ENCODE measurements around the gene STIP1.

Gene STIP1

DNA sequence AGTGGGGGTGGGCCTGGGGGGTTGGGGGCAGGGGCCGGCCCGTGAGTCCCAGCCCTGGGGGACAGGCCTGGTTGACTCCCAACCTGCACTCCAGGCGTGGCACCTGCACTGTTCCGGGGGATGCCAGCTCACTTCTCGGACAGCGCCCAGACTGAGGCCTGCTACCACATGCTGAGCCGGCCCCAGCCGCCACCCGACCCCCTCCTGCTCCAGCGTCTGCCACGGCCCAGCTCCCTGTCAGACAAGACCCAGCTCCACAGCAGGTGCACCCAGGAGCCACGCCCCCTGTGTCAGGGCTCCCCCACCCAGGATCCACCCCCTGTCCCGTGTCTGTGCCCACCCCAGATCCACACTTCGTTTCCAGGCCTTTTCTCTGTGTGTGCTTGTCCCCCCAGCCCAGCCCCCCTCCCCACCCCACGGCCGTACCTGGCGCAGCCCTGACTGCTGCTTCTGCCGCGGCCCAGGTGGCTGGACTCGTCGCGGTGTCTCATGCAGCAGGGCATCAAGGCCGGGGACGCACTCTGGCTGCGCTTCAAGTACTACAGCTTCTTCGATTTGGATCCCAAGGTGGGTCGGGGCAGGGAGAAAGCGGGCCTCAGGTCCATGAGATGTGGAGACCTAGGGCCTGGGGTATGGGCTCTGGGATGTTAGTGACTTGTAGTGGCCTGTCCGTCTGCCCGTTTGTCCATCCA lies 25.4 kb downstream of the STIP1 start:
- no peak overlapping the region for H3K4me3 ChIP-seq (ENCODE audit: low read length)
- H3K9me3 ChIP-seq (ENCODE audit: control insufficient read depth, insufficient read depth, low read length): no peaks in the 10 kb centered on the region
- DNase-seq (ENCODE audit: low read depth, low spot score): no peak
- WGBS (ENCODE audit: insufficient coverage, insufficient read length): no CpG with 5 or more reads among the region's 30 CpGs
- no peaks in the 10 kb centered on the region for H3K27me3 ChIP-seq (ENCODE audit: control insufficient read depth, insufficient read depth, low read length)
- peaks cover 9% of the 10 kb centered on the region for H3K36me3 ChIP-seq (ENCODE audit: control insufficient read depth, insufficient read depth, low read length)
- no peak overlapping the region for H3K27ac ChIP-seq (ENCODE audit: low read length)
- peaks cover 2% of the 10 kb centered on the region; the same call in 1 of the 2 replicates for H3K4me1 ChIP-seq (ENCODE audit: control insufficient read depth, insufficient read depth, low read length)

DNA sequence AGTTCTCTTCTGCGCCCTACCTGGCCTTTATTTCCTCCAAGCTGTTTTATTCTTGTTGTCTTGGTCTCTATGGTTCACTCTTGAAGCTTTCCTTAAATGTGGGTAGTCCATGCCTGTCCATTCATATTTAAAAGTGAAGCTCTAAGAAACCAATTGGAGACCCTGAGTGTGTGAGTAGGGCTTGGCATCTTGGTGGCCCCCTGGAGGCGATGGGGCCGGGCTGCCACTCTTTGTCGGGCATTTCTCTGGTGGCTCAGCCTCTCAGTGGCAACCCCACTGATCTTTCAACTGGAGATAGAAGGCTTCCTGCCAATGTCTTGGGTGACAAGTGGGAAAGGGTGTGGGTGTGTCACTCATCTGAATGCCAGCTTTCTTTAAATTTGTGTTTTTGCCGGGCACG lies 30.9 kb downstream of the STIP1 start:
- no CpG with 5 or more reads among the region's 6 CpGs for WGBS (ENCODE audit: insufficient coverage, insufficient read length)
- no peak for DNase-seq (ENCODE audit: low read depth, low spot score)
- H3K27me3 ChIP-seq (ENCODE audit: control insufficient read depth, insufficient read depth, low read length): no peaks in the 10 kb centered on the region
- peaks cover 16% of the 10 kb centered on the region; the same call in 1 of the 2 replicates for H3K36me3 ChIP-seq (ENCODE audit: control insufficient read depth, insufficient read depth, low read length)
- no peaks in the 10 kb centered on the region; the same call in 1 of the 2 replicates for H3K4me1 ChIP-seq (ENCODE audit: control insufficient read depth, insufficient read depth, low read length)
- no peaks in the 10 kb centered on the region for H3K9me3 ChIP-seq (ENCODE audit: control insufficient read depth, insufficient read depth, low read length)
- H3K27ac ChIP-seq (ENCODE audit: low read length): no peak overlapping the region
- no peak overlapping the region for H3K4me3 ChIP-seq (ENCODE audit: low read length)

DNA sequence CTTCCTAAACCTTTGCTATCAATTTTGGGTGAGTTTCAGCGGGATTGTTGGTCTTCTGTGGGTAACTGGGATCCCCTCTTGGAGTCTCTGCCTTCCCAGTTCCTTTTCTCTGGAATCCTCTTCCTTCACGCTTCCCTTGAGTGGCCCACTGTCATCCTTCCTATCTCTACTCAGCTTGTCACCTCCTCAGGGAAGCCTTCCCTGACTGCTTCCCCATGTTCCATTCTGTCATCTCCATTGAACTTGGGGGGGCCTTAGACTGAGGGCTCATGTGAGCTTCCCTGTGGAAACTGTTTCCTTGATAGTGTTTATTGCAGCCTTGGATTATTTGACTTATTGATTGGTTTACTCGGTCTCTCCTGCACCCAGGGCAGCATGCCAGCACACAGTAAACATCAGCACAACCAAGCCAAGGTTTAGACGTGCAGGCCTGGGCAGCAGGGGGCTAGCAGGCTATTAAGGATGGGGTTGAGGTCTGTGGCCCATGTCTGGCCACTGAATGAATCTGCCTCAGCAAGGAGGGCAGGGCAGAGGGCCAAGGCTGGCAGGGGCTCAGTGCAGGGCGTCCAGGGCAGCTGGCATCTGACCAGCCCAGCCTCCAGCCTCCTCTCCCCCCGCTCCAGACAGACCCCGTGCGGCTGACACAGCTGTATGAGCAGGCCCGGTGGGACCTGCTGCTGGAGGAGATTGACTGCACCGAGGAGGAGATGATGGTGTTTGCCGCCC lies 32.8 kb downstream of the STIP1 start:
- H3K9me3 ChIP-seq (ENCODE audit: control insufficient read depth, insufficient read depth, low read length): no peaks in the 10 kb centered on the region
- H3K4me1 ChIP-seq (ENCODE audit: control insufficient read depth, insufficient read depth, low read length): no peaks in the 10 kb centered on the region; the same call in 1 of the 2 replicates
- WGBS (ENCODE audit: insufficient coverage, insufficient read length): no CpG with 5 or more reads among the region's 11 CpGs
- H3K27me3 ChIP-seq (ENCODE audit: control insufficient read depth, insufficient read depth, low read length): no peaks in the 10 kb centered on the region
- H3K36me3 ChIP-seq (ENCODE audit: control insufficient read depth, insufficient read depth, low read length): peaks cover 16% of the 10 kb centered on the region; the same call in 1 of the 2 replicates
- H3K4me3 ChIP-seq (ENCODE audit: low read length): no peak overlapping the region
- DNase-seq (ENCODE audit: low read depth, low spot score): no peak
- H3K27ac ChIP-seq (ENCODE audit: low read length): no peak overlapping the region

DNA sequence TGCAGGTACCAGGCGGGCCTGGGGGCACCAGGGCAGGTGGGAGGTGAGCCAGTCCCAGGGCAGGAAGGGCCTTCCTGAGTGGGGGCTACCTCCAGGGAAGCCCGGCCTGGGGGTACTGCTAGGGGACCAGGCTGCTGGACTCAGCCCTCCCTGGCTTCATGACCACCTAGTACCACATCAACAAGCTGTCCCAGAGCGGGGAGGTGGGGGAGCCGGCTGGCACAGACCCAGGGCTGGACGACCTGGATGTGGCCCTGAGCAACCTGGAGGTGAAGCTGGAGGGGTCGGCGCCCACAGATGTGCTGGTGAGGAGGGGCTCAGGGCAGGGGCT lies 33.3 kb downstream of the STIP1 start:
- Histone ChIP-seq H3K9me3 (ENCODE audit: control insufficient read depth, insufficient read depth, low read length) (no peaks in the 10 kb centered on the region), H3K4me1 (ENCODE audit: control insufficient read depth, insufficient read depth, low read length) (no peaks in the 10 kb centered on the region; the same call in 1 of the 2 replicates), H3K36me3 (ENCODE audit: control insufficient read depth, insufficient read depth, low read length) (peaks cover 16% of the 10 kb centered on the region; the same call in 1 of the 2 replicates), H3K27me3 (ENCODE audit: control insufficient read depth, insufficient read depth, low read length) (no peaks in the 10 kb centered on the region), H3K4me3 (ENCODE audit: low read length) (no peak overlapping the region), H3K27ac (ENCODE audit: low read length) (no peak overlapping the region)
- no CpG with 5 or more reads among the region's 7 CpGs for WGBS (ENCODE audit: insufficient coverage, insufficient read length)
- DNase-seq (ENCODE audit: low read depth, low spot score): no peak

DNA sequence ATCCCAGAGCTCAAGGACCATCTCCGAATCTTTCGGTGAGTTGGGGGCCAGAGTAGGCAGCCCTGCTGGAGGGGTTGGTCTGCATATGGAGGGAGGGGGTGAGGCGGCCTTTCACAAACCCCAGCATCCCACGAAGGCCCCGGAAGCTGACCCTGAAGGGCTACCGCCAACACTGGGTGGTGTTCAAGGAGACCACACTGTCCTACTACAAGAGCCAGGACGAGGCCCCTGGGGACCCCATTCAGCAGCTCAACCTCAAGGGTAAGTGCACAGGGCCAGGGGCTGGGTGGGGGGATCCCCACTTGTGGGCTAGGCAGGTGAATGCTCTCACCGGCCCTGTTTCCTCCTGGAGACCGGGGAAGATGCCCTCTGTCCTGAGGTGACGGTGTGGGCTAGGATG lies 33.8 kb downstream of the STIP1 start:
- Histone ChIP-seq H3K27me3 (ENCODE audit: control insufficient read depth, insufficient read depth, low read length) (no peaks in the 10 kb centered on the region), H3K4me1 (ENCODE audit: control insufficient read depth, insufficient read depth, low read length) (no peaks in the 10 kb centered on the region; the same call in 1 of the 2 replicates), H3K9me3 (ENCODE audit: control insufficient read depth, insufficient read depth, low read length) (no peaks in the 10 kb centered on the region), H3K36me3 (ENCODE audit: control insufficient read depth, insufficient read depth, low read length) (peaks cover 16% of the 10 kb centered on the region; the same call in 1 of the 2 replicates), H3K4me3 (ENCODE audit: low read length) (no peak overlapping the region), H3K27ac (ENCODE audit: low read length) (no peak overlapping the region)
- no CpG with 5 or more reads among the region's 10 CpGs for WGBS (ENCODE audit: insufficient coverage, insufficient read length)
- DNase-seq (ENCODE audit: low read depth, low spot score): no peak

DNA sequence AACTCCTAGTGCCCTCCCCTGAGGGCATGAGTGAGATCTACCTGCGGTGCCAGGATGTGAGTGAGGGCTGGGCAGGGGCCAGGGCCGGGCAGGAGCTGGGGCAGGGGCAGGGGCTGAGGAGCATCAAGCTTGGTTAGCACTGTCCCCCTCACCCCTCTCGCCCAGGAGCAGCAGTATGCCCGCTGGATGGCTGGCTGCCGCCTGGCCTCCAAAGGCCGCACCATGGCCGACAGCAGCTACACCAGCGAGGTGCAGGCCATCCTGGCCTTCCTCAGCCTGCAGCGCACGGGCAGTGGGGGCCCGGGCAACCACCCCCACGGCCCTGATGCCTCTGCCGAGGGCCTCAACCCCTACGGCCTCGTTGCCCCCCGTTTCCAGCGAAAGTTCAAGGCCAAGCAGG lies 34.3 kb downstream of the STIP1 start:
- no CpG with 5 or more reads among the region's 17 CpGs for WGBS (ENCODE audit: insufficient coverage, insufficient read length)
- no peak for DNase-seq (ENCODE audit: low read depth, low spot score)
- no peaks in the 10 kb centered on the region for H3K27me3 ChIP-seq (ENCODE audit: control insufficient read depth, insufficient read depth, low read length)

DNA sequence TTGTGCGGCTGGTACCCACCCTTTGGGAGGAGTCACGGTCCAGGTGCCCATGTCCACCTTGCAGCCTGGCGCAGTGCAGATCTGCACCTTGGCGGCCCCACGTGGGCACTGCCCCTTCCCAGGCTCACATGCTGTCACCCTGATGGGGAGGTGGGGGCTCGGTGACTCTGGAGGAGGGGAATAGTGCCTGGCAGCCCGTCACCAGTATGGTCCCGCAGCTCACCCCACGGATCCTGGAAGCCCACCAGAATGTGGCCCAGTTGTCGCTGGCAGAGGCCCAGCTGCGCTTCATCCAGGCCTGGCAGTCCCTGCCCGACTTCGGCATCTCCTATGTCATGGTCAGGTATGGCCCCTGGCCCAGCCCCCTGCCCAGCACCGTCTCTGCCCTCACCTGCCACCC lies 34.8 kb downstream of the STIP1 start:
- Histone ChIP-seq H3K4me3 (ENCODE audit: low read length) (no peak overlapping the region), H3K27me3 (ENCODE audit: control insufficient read depth, insufficient read depth, low read length) (no peaks in the 10 kb centered on the region), H3K27ac (ENCODE audit: low read length) (no peak overlapping the region), H3K36me3 (ENCODE audit: control insufficient read depth, insufficient read depth, low read length) (peaks cover 16% of the 10 kb centered on the region; the same call in 1 of the 2 replicates), H3K4me1 (ENCODE audit: control insufficient read depth, insufficient read depth, low read length) (peaks cover 2% of the 10 kb centered on the region; the same call in 1 of the 2 replicates), H3K9me3 (ENCODE audit: control insufficient read depth, insufficient read depth, low read length) (no peaks in the 10 kb centered on the region)
- DNase-seq (ENCODE audit: low read depth, low spot score): no peak
- no CpG with 5 or more reads among the region's 14 CpGs for WGBS (ENCODE audit: insufficient coverage, insufficient read length)

More for the DNA sequence above, 34.3 kb downstream of the STIP1 start:
- Histone ChIP-seq H3K9me3 (ENCODE audit: control insufficient read depth, insufficient read depth, low read length) (no peaks in the 10 kb centered on the region), H3K36me3 (ENCODE audit: control insufficient read depth, insufficient read depth, low read length) (peaks cover 16% of the 10 kb centered on the region; the same call in 1 of the 2 replicates), H3K27ac (ENCODE audit: low read length) (no peak overlapping the region), H3K4me3 (ENCODE audit: low read length) (no peak overlapping the region), H3K4me1 (ENCODE audit: control insufficient read depth, insufficient read depth, low read length) (peaks cover 2% of the 10 kb centered on the region; the same call in 1 of the 2 replicates)

DNA sequence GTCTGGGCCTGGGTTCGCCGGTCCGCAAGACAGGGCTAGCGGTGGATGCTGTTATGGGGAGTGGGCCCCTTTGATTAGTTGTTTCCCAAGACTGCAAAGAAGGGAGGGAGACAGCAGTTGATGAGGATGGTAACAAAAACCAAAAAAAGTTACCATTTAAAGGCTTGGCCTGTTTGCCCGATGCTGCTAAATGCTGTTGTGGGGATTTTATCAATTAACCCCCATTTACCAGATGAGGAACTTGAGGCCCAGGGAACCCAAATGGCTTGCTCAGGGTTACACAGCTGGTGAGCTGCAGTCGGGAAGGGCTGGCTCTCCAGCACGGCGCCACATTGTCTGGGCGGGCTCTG lies 36.7 kb downstream of the STIP1 start:
- DNase-seq (ENCODE audit: low read depth, low spot score): no peak
- Histone ChIP-seq H3K27me3 (ENCODE audit: control insufficient read depth, insufficient read depth, low read length) (no peaks in the 10 kb centered on the region), H3K27ac (ENCODE audit: low read length) (no peak overlapping the region), H3K36me3 (ENCODE audit: control insufficient read depth, insufficient read depth, low read length) (peaks cover 16% of the 10 kb centered on the region; the same call in 1 of the 2 replicates), H3K4me1 (ENCODE audit: control insufficient read depth, insufficient read depth, low read length) (peaks cover 4% of the 10 kb centered on the region), H3K9me3 (ENCODE audit: control insufficient read depth, insufficient read depth, low read length) (no peaks in the 10 kb centered on the region), H3K4me3 (ENCODE audit: low read length) (no peak overlapping the region)
- no CpG with 5 or more reads among the region's 9 CpGs for WGBS (ENCODE audit: insufficient coverage, insufficient read length)

DNA sequence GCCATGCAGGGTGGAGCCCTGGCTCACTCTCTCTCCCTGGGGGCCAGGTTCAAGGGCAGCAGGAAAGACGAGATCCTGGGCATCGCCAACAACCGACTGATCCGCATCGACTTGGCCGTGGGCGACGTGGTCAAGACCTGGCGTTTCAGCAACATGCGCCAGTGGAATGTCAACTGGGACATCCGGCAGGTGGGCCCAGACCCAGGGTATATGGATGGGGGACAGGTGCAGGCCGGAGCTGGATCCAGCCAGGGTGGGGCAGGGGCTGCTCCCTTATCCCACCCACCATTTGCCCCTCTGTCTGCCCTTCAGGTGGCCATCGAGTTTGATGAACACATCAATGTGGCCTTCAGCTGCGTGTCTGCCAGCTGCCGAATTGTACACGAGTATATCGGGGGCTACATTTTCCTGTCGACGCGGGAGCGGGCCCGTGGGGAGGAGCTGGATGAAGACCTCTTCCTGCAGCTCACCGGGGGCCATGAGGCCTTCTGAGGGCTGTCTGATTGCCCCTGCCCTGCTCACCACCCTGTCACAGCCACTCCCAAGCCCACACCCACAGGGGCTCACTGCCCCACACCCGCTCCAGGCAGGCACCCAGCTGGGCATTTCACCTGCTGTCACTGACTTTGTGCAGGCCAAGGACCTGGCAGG lies 37.2 kb downstream of the STIP1 start:
- Histone ChIP-seq H3K27me3 (ENCODE audit: control insufficient read depth, insufficient read depth, low read length) (no peaks in the 10 kb centered on the region), H3K4me1 (ENCODE audit: control insufficient read depth, insufficient read depth, low read length) (peaks cover 4% of the 10 kb centered on the region), H3K27ac (ENCODE audit: low read length) (no peak overlapping the region), H3K9me3 (ENCODE audit: control insufficient read depth, insufficient read depth, low read length) (no peaks in the 10 kb centered on the region), H3K4me3 (ENCODE audit: low read length) (no peak overlapping the region), H3K36me3 (ENCODE audit: control insufficient read depth, insufficient read depth, low read length) (peaks cover 16% of the 10 kb centered on the region; the same call in 1 of the 2 replicates)
- no peak for DNase-seq (ENCODE audit: low read depth, low spot score)
- WGBS (ENCODE audit: insufficient coverage, insufficient read length): no CpG with 5 or more reads among the region's 24 CpGs

DNA sequence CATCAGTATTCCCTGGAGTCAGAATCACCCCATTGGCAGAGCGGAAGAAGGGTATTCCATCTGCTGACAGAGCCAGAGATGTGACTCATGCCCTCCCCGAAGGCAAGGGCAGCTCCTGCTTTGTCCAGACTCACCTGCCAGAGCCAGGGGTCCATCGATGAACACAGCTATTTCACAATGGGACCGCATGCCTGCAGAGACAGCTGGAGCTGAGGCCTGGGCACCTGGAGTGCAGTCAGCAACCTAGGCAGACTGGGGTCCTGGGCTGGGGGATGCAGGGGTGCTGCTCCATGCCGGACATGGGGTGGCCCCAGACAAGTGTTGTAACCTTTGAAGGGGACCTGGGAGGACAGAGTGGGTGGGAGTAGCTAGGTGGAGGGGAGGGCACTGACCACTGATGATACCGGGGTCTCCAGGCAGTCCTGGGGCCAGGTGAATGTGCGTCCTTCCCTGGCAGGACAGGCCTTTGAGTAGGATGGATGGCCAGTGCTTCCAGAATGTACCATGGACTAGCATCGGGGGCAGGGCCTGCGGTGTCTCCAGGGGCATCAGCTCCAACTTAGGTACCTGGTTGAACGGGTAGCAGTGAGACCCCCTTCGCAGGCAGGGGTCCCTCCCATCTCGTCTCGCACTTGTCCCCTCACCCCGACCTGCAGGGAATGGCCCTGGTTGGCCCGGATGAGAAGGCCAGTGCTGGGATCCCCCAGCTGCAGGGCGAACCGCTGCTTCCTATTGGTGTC lies 38.4 kb downstream of the STIP1 start:
- no peak for DNase-seq (ENCODE audit: low read depth, low spot score)
- no peaks in the 10 kb centered on the region for H3K27me3 ChIP-seq (ENCODE audit: control insufficient read depth, insufficient read depth, low read length)
- no peaks in the 10 kb centered on the region for H3K9me3 ChIP-seq (ENCODE audit: control insufficient read depth, insufficient read depth, low read length)
- no peak overlapping the region for H3K27ac ChIP-seq (ENCODE audit: low read length)
- H3K36me3 ChIP-seq (ENCODE audit: control insufficient read depth, insufficient read depth, low read length): peaks cover 10% of the 10 kb centered on the region; the same call in 1 of the 2 replicates
- H3K4me3 ChIP-seq (ENCODE audit: low read length): no peak overlapping the region
- peaks cover 4% of the 10 kb centered on the region for H3K4me1 ChIP-seq (ENCODE audit: control insufficient read depth, insufficient read depth, low read length)
- no CpG with 5 or more reads among the region's 17 CpGs for WGBS (ENCODE audit: insufficient coverage, insufficient read length)
